Measurements from ENCODE around the gene DIP2C.

DNA sequence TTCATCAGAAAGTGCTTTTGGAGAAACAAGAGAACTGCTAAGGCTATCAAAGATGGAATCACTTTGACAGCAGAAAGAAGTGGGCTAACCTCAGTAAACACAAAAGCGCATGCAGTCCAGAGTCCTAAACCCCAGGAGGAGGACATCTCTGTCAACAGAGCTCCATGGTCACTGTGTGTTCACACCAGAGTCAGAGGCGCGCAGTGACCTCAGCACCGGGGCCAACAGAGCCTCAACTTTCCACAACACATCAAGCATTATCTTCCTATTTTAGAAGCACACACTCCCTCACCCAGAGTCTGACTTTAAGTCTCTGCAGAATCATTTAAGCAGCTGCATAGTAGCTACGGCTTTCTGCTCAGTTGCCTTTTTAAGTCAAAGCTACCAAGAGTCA, 195.3 kb downstream of the DIP2C start:
- TF ChIP-seq, protein P1, sequence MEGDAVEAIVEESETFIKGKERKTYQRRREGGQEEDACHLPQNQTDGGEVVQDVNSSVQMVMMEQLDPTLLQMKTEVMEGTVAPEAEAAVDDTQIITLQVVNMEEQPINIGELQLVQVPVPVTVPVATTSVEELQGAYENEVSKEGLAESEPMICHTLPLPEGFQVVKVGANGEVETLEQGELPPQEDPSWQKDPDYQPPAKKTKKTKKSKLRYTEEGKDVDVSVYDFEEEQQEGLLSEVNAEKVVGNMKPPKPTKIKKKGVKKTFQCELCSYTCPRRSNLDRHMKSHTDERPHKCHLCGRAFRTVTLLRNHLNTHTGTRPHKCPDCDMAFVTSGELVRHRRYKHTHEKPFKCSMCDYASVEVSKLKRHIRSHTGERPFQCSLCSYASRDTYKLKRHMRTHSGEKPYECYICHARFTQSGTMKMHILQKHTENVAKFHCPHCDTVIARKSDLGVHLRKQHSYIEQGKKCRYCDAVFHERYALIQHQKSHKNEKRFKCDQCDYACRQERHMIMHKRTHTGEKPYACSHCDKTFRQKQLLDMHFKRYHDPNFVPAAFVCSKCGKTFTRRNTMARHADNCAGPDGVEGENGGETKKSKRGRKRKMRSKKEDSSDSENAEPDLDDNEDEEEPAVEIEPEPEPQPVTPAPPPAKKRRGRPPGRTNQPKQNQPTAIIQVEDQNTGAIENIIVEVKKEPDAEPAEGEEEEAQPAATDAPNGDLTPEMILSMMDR (IDR thresholded peaks at IDR 0.05), result no peak
- no peak for TF ChIP-seq EZH2 (IDR thresholded peaks at IDR 0.05)

All from neural progenitor cell (in vitro differentiated cells).